Astrocyte (in vitro differentiated cells and primary cell): Measurements from ENCODE around the gene FBXL4. TPM values are rescaled to one million over a fixed set of nuclear protein-coding genes. Genes with fewer than 3 reads are reported as not detected.
A peak's percentile ranks its signal among the peaks of the same experiment; 100 is the strongest.

Experiments
- DNase-seq: peaks from one replicate; pipeline ENCODE4 v3.0.0-alpha.2; 2010; ENCODE audit warnings: low read depth
- FAIRE-seq: peaks from 2 replicates; lab custom pipeline; 2011; peaks lifted over from hg19 to GRCh38; lab: Jason Lieb, UNC
- H2AFZ ChIP-seq: 2 replicates; pipeline ENCODE4 v1.6.0; 2012; ENCODE audit warnings: low read depth, low read length, inconsistent platforms
- H3K27ac ChIP-seq: 2 replicates; pipeline ENCODE4 v1.5.1; 2011; ENCODE audit warnings: low read depth, low read length, inconsistent platforms
- H3K27me3 ChIP-seq: 2 replicates; pipeline ENCODE4 v1.6.0; 2011; ENCODE audit warnings: low read length, inconsistent platforms; ENCODE audit not compliant: insufficient read depth
- H3K36me3 ChIP-seq: 2 replicates; pipeline ENCODE4 v1.5.1; 2011; ENCODE audit warnings: low read length, inconsistent platforms; ENCODE audit not compliant: insufficient read depth
- H3K4me1 ChIP-seq: 2 replicates; pipeline ENCODE4 v1.5.1; 2011; ENCODE audit warnings: low read length, inconsistent platforms; ENCODE audit not compliant: insufficient read depth
- H3K4me2 ChIP-seq: 2 replicates; pipeline ENCODE4 v1.6.0; 2012; ENCODE audit warnings: low read length, inconsistent platforms
- H3K4me3 ChIP-seq: 2 replicates; pipeline ENCODE4 v1.5.1; 2011; ENCODE audit warnings: low read depth, mild to moderate bottlenecking, low read length, inconsistent platforms; ENCODE audit not compliant: insufficient read depth
- H3K79me2 ChIP-seq: 2 replicates; pipeline ENCODE4 v1.6.0; 2012; ENCODE audit warnings: mild to moderate bottlenecking, low read length, inconsistent platforms; ENCODE audit not compliant: insufficient read depth
- H3K9ac ChIP-seq: 2 replicates; pipeline ENCODE4 v1.6.0; 2012; ENCODE audit warnings: mild to moderate bottlenecking, low read length, inconsistent platforms
- H3K9me3 ChIP-seq: 2 replicates; pipeline ENCODE4 v1.5.1; 2012; ENCODE audit warnings: low read depth, mild to moderate bottlenecking, low read length, inconsistent platforms; ENCODE audit not compliant: insufficient read depth
- H4K20me1 ChIP-seq: 2 replicates; pipeline ENCODE4 v1.6.0; 2012; ENCODE audit warnings: low read length, inconsistent platforms; ENCODE audit not compliant: insufficient read depth
- H3K27ac Mint-ChIP-seq: one replicate; pipeline ENCODE4 v1.8.0; 2021; ENCODE audit warnings: mild to moderate bottlenecking, mixed read lengths; ENCODE audit not compliant: unreplicated experiment
- H3K27me3 Mint-ChIP-seq: one replicate; pipeline ENCODE4 v1.8.0; 2021; ENCODE audit warnings: low read depth, mixed read lengths; ENCODE audit not compliant: unreplicated experiment
- H3K36me3 Mint-ChIP-seq: one replicate; pipeline ENCODE4 v1.8.0; 2021; ENCODE audit warnings: low read depth, mixed read lengths; ENCODE audit not compliant: unreplicated experiment
- H3K4me1 Mint-ChIP-seq: one replicate; pipeline ENCODE4 v1.8.0; 2021; ENCODE audit warnings: low read depth, mixed read lengths; ENCODE audit not compliant: unreplicated experiment
- H3K4me3 Mint-ChIP-seq: one replicate; pipeline ENCODE4 v1.8.0; 2021; ENCODE audit warnings: mild to moderate bottlenecking, moderate library complexity, mixed read lengths; ENCODE audit not compliant: unreplicated experiment
- H3K9me3 Mint-ChIP-seq: one replicate; pipeline ENCODE4 v1.8.0; 2021; ENCODE audit warnings: mild to moderate bottlenecking, mixed read lengths; ENCODE audit not compliant: unreplicated experiment
- CTCF ChIP-seq: IDR thresholded peaks from 2 replicates; pipeline ENCODE4 v1.5.1; 2011; ENCODE audit warnings: low read depth, mild to moderate bottlenecking, inconsistent platforms, low read length, moderate library complexity; ENCODE audit not compliant: insufficient read depth
- EZH2 ChIP-seq: IDR thresholded peaks from 2 replicates; pipeline ENCODE4 v1.6.1; 2012; ENCODE audit warnings: mild to moderate bottlenecking, low read length, inconsistent platforms; ENCODE audit not compliant: insufficient read depth
- total RNA-seq: library from RNA; stranded (reverse); gene quantifications from 2 replicates; pipeline ENCODE4 v1.2.1, GENCODE V29; 2021

Gene FBXL4
- total RNA-seq, 1 donor from 2014 or later, result 16.1 TPM

DNA sequence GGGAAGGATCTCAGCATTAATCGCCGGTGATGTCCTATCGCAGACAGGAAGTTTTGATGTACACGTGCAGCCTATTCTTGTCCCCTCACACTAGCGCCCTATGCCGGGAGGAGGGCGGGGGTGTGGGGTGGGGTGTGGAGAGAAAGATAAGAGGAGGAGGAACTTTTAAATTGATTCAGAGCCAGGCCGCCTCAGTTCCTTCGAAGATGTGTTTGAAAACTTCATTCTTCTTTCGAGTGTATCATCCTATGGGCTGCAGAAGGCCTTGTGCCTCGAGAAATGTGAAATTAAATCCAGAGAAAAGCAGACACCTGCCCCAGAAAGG, 115.8 kb downstream of the FBXL4 start:
- H3K4me1 ChIP-seq, result peaks cover 35% of the 10 kb centered on the region
- H3K9me3 ChIP-seq, result no peaks in the 10 kb centered on the region
- H3K4me2 ChIP-seq, result peak overlapping the region; percentile 85
- peak overlapping the region; percentile 88 for H2AFZ ChIP-seq
- Mint-ChIP-seq H3K27ac (no peak overlapping the region), H3K9me3 (peaks cover 6% of the 10 kb centered on the region), H3K36me3 (no peaks in the 10 kb centered on the region), H3K4me1 (peaks cover 8% of the 10 kb centered on the region), H3K27me3 (peaks cover 46% of the 10 kb centered on the region), H3K4me3 (peak overlapping the region; percentile 62)
- FAIRE-seq (no peak), DNase-seq (no peak)
- H3K27ac ChIP-seq, result peak overlapping the region; percentile 70
- H3K36me3 ChIP-seq, result no peaks in the 10 kb centered on the region
- H3K79me2 ChIP-seq, result peaks cover 19% of the 10 kb centered on the region
- peaks cover 7% of the 10 kb centered on the region for H4K20me1 ChIP-seq
- peak overlapping the region; percentile 64 for H3K4me3 ChIP-seq
- TF ChIP-seq CTCF (no peak), EZH2 (no peak)
- peak overlapping the region; percentile 72 for H3K9ac ChIP-seq
- H3K27me3 ChIP-seq, result peaks cover 70% of the 10 kb centered on the region

DNA sequence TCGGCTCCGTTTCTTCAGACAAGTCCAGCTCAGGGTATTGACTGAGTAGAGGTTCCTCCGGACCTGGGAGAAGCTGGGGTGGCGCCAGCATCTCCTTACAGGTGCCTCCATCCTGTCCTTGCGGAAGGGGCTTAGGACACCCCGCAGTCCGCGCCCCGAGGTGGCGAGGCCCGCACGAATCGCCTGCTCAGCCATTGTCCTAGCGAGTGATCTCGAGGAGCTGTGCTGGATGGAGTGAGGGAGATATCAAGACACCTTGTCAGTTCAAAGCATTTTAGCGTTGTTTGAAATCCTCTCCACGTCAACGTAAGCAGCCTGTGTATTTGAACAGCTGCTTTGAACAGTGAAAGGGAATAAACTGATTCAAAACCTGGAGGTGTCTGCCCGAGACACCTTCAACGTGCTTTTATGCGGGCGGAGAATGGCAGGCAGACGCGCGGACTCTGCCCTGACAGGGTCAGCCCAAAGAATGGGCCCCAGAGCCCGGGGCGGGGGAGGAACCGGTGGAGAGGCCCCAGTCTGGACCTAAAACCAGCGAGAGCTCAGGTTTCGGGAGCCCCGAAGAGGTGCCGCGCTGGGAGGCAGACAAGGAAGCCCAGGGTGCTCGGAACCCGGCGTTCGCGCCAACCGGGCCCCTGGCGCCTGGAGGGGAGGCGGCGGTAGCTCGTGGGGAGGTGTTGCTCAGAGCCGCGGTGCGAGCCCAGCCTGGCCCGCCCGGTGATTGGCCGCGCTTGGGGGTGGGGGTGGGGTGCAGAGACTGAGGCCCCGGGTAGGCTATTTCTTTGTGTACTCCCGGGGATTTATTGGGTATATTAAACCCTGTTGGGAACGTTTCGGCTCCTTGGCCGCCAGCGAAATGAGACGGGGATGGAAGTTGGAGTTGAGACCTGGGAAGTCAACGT, 116.4 kb downstream of the FBXL4 start:
- Histone ChIP-seq H2AFZ (peak overlapping the region; percentile 62), H3K4me2 (peak overlapping the region; percentile 85), H3K4me1 (peaks cover 35% of the 10 kb centered on the region), H3K4me3 (peak overlapping the region; percentile 35), H4K20me1 (peaks cover 1% of the 10 kb centered on the region), H3K27ac (no peak overlapping the region), H3K9ac (no peak overlapping the region), H3K9me3 (no peaks in the 10 kb centered on the region), H3K36me3 (no peaks in the 10 kb centered on the region), H3K27me3 (peaks cover 70% of the 10 kb centered on the region), H3K79me2 (peaks cover 12% of the 10 kb centered on the region)
- no peak overlapping the region for H3K27ac Mint-ChIP-seq
- FAIRE-seq, result no peak
- H3K27me3 Mint-ChIP-seq, result peaks cover 48% of the 10 kb centered on the region
- H3K4me1 Mint-ChIP-seq, result peaks cover 8% of the 10 kb centered on the region
- TF ChIP-seq CTCF (no peak), EZH2 (peak; percentile 93)
- no peak for DNase-seq
- H3K4me3 Mint-ChIP-seq, result peak overlapping the region; percentile 76
- H3K36me3 Mint-ChIP-seq, result no peaks in the 10 kb centered on the region
- peaks cover 6% of the 10 kb centered on the region for H3K9me3 Mint-ChIP-seq

GRCh38 chr6:98830146-98830545, 117.6 kb downstream of the FBXL4 start:
- Histone ChIP-seq H3K27me3 (peaks cover 70% of the 10 kb centered on the region), H4K20me1 (no peaks in the 10 kb centered on the region), H3K9me3 (no peaks in the 10 kb centered on the region), H3K79me2 (peaks cover 1% of the 10 kb centered on the region), H3K27ac (no peak overlapping the region), H3K4me2 (peak overlapping the region; percentile 14), H3K9ac (no peak overlapping the region), H3K4me1 (peaks cover 34% of the 10 kb centered on the region), H3K4me3 (no peak overlapping the region), H2AFZ (no peak overlapping the region), H3K36me3 (no peaks in the 10 kb centered on the region)
- Mint-ChIP-seq H3K4me3 (no peak overlapping the region), H3K9me3 (peaks cover 3% of the 10 kb centered on the region), H3K36me3 (no peaks in the 10 kb centered on the region), H3K4me1 (peaks cover 13% of the 10 kb centered on the region), H3K27ac (no peak overlapping the region), H3K27me3 (peaks cover 53% of the 10 kb centered on the region)
- no peak for FAIRE-seq
- no peak for TF ChIP-seq CTCF
- no peak for TF ChIP-seq EZH2
- no peak for DNase-seq
